Urinary bladder (tissue), 4 donors: ENCODE data around the gene HSPA1L. TPM values are rescaled to one million over a fixed set of nuclear protein-coding genes. Genes with fewer than 3 reads are reported as not detected.
"Not testable (repeated sequence)": the region's sequence is repeated elsewhere in the genome, so short reads cannot be mapped to it uniquely, and the experiment has no call there.

ENCODE experiments used
- DNase-seq: peaks from one replicate; pipeline ENCODE4 v3.0.0-alpha.2; 2015; ENCODE audit errors: extremely low spot score
- H3K27ac ChIP-seq: one replicate; pipeline ENCODE4 v1.5.1; 2013; ENCODE audit warnings: low read depth, mild to moderate bottlenecking, moderate library complexity
- H3K36me3 ChIP-seq: one replicate; pipeline ENCODE4 v1.6.1; 2013; ENCODE audit warnings: mild to moderate bottlenecking, moderate library complexity; ENCODE audit not compliant: insufficient read depth
- H3K4me1 ChIP-seq: one replicate; pipeline ENCODE4 v1.6.1; 2013; ENCODE audit warnings: mild to moderate bottlenecking, moderate library complexity; ENCODE audit not compliant: insufficient read depth
- H3K4me3 ChIP-seq: one replicate; pipeline ENCODE4 v1.5.1; 2013; ENCODE audit warnings: low read depth, low read length
- WGBS: extraction: QIAGEN DNeasy Blood & Tissue Kit; methylation state at CpG from one replicate; pipeline ENCODE4 v1.1.7; 2013; 5-methylcytosine and 5-hydroxymethylcytosine counted together
- polyA plus RNA-seq: library from polyadenylated mRNA; stranded (reverse); fragments of 200-250 nt; gene quantifications from one replicate; pipeline ENCODE4 v1.2.3, GENCODE V29; 2013
- total RNA-seq: library from RNA; depleted of rRNA; stranded (reverse); fragments of >200 nt; gene quantifications from one replicate; pipeline ENCODE4 v1.2.3, GENCODE V29; 2014
- donor health status: healthy with polysubstance abuse.
- donor health status: healthy.

HSPA1L gene
- total and polyA plus RNA-seq, 2 donors = 2.5 to 2.9 TPM

GRCh38 chr6:31814677-31815024, 432 bp downstream of the HSPA1L start:
- Histone ChIP-seq H3K36me3 (no peaks in the 10 kb centered on the region), H3K4me3 (peak overlapping the region; percentile 46), H3K27ac (peak overlapping the region; percentile 97), H3K4me1 (no peaks in the 10 kb centered on the region)
- DNase-seq = peak; percentile 97
- under 1% methylated on average over 13 of the region's 13 CpGs for WGBS

GRCh38 chr6:31813465-31813849, 1.6 kb downstream of the HSPA1L start:
- no peak overlapping the region for H3K4me3 ChIP-seq

GRCh38 chr6:31811645-31812044, 3.4 kb downstream of the HSPA1L start:
- Histone ChIP-seq H3K36me3 (no peaks in the 10 kb centered on the region), H3K27ac (no peak overlapping the region), H3K4me1 (no peaks in the 10 kb centered on the region), H3K4me3 (no peak overlapping the region)
- WGBS = 93% methylated on average over 12 of the region's 12 CpGs
- no peak for DNase-seq

More at GRCh38 chr6:31813465-31813849, 1.6 kb downstream of the HSPA1L start:
- peak overlapping the region; percentile 93 for H3K27ac ChIP-seq
- no peaks in the 10 kb centered on the region for H3K4me1 ChIP-seq
- 90% methylated on average over 7 of the region's 7 CpGs for WGBS
- no peak for DNase-seq
- no peaks in the 10 kb centered on the region for H3K36me3 ChIP-seq

- H3K27ac ChIP-seq, H3K4me1 ChIP-seq, H3K4me3 ChIP-seq, H3K36me3 ChIP-seq, DNase-seq: not testable (repeated sequence)
- WGBS = 88% methylated on average over 10 of the region's 10 CpGs
These were observed 6.5 kb downstream of the HSPA1L start for GRCh38 chr6:31808599-31808998.

- peak; percentile 93 for DNase-seq
- under 1% methylated on average over 51 of the region's 51 CpGs for WGBS
- Histone ChIP-seq H3K4me3 (peak within 1 kb of the TSS; percentile 50), H3K36me3 (no peaks in the 10 kb centered on the region), H3K4me1 (no peaks in the 10 kb centered on the region), H3K27ac (peak within 1 kb of the TSS; percentile 84)
These were observed 8.4 kb downstream of the HSPA1L start, which contains the start of gene LSM2 for GRCh38 chr6:31806470-31807272. LSM2 (minus strand) TSS chr6:31806966; CDS start chr6:31806757, 209 bp downstream.

GRCh38 chr6:31805939-31806469, 9.1 kb downstream of the HSPA1L start:
- no peak for DNase-seq
- 15% methylated on average over 7 of the region's 7 CpGs for WGBS
- peak overlapping the region; percentile 84 for H3K27ac ChIP-seq

GRCh38 chr6:31801031-31801927, 13.8 kb downstream of the HSPA1L start:
- H3K4me1 ChIP-seq, H3K36me3 ChIP-seq, DNase-seq, H3K4me3 ChIP-seq, H3K27ac ChIP-seq: not testable (repeated sequence)
- WGBS = 96% methylated on average over 8 of the region's 8 CpGs

More at GRCh38 chr6:31805939-31806469, 9.1 kb downstream of the HSPA1L start:
- Histone ChIP-seq H3K4me3 (peak overlapping the region; percentile 50), H3K36me3 (no peaks in the 10 kb centered on the region), H3K4me1 (no peaks in the 10 kb centered on the region)

- no peak for DNase-seq
- Histone ChIP-seq H3K27ac (no peak overlapping the region), H3K4me1 (no peaks in the 10 kb centered on the region), H3K4me3 (no peak overlapping the region), H3K36me3 (no peaks in the 10 kb centered on the region)
- WGBS = 75% methylated on average over 12 of the region's 12 CpGs
These were observed 15.3 kb downstream of the HSPA1L start for GRCh38 chr6:31799781-31800180.

- WGBS = 62% methylated on average over 5 of the region's 5 CpGs
- H3K4me3 ChIP-seq = no peak overlapping the region
- H3K36me3 ChIP-seq = no peaks in the 10 kb centered on the region
- no peak overlapping the region for H3K27ac ChIP-seq
- H3K4me1 ChIP-seq = no peaks in the 10 kb centered on the region
- no peak for DNase-seq
These were observed 17.5 kb downstream of the HSPA1L start for GRCh38 chr6:31797588-31797987.

GRCh38 chr6:31796993-31797385, 18.1 kb downstream of the HSPA1L start:
- no peak overlapping the region for H3K27ac ChIP-seq

GRCh38 chr6:31795616-31796298, 19.3 kb downstream of the HSPA1L start, which contains the start of gene VARS1:
VARS1 (minus strand) TSS chr6:31795752; CDS start chr6:31795217, 535 bp downstream.
- DNase-seq = no peak
- H3K4me1 ChIP-seq = no peaks in the 10 kb centered on the region
- WGBS = under 1% methylated on average over 75 of the region's 75 CpGs
- no peaks in the 10 kb centered on the region for H3K36me3 ChIP-seq
- peak within 1 kb of the TSS; percentile 90 for H3K4me3 ChIP-seq
- peak within 1 kb of the TSS; percentile 98 for H3K27ac ChIP-seq

More at GRCh38 chr6:31796993-31797385, 18.1 kb downstream of the HSPA1L start:
- DNase-seq = no peak
- Histone ChIP-seq H3K4me3 (no peak overlapping the region), H3K4me1 (no peaks in the 10 kb centered on the region), H3K36me3 (no peaks in the 10 kb centered on the region)
- 76% methylated on average over 2 of the region's 2 CpGs for WGBS

- Histone ChIP-seq H3K4me1 (no peaks in the 10 kb centered on the region), H3K4me3 (peak overlapping the region; percentile 90), H3K36me3 (no peaks in the 10 kb centered on the region), H3K27ac (peak overlapping the region; percentile 98)
- no peak for DNase-seq
- WGBS = 1% methylated on average over 44 of the region's 44 CpGs
These were observed 20.0 kb downstream of the HSPA1L start for GRCh38 chr6:31794866-31795615.
